Endothelial cell (in vitro differentiated cells): ENCODE results near the gene OOSP2. TPM values are rescaled to one million over a fixed set of nuclear protein-coding genes. Genes with fewer than 3 reads are reported as not detected.
"Not testable (repeated sequence)": the region's sequence is repeated elsewhere in the genome, so short reads cannot be mapped to it uniquely, and the experiment has no call there.

Experiments
- DNase-seq: peaks from one replicate; pipeline ENCODE4 v3.0.0; 2021; ENCODE audit warnings: low spot score
- H3K27ac Mint-ChIP-seq: one replicate; pipeline ENCODE4 v1.8.0; 2021; ENCODE audit warnings: mixed read lengths, inconsistent platforms; ENCODE audit not compliant: unreplicated experiment
- H3K27me3 Mint-ChIP-seq: one replicate; pipeline ENCODE4 v1.8.0; 2021; ENCODE audit warnings: mild to moderate bottlenecking, moderate library complexity, mixed read lengths, inconsistent platforms; ENCODE audit not compliant: unreplicated experiment
- H3K36me3 Mint-ChIP-seq: one replicate; pipeline ENCODE4 v1.8.0; 2021; ENCODE audit warnings: mild to moderate bottlenecking, low read depth, mixed read lengths, inconsistent platforms; ENCODE audit not compliant: unreplicated experiment
- H3K4me1 Mint-ChIP-seq: one replicate; pipeline ENCODE4 v1.8.0; 2021; ENCODE audit warnings: mild to moderate bottlenecking, mixed read lengths, inconsistent platforms; ENCODE audit not compliant: unreplicated experiment
- H3K4me3 Mint-ChIP-seq: one replicate; pipeline ENCODE4 v1.8.0; 2021; ENCODE audit warnings: mild to moderate bottlenecking, mixed read lengths, inconsistent platforms; ENCODE audit not compliant: unreplicated experiment
- H3K9me3 Mint-ChIP-seq: one replicate; pipeline ENCODE4 v1.8.0; 2021; ENCODE audit warnings: mixed read lengths, inconsistent platforms; ENCODE audit not compliant: unreplicated experiment
- total RNA-seq: library from RNA; stranded (reverse); fragmentation: NEBNext Ultra II Directional; extraction: Animal tissue kit (Norgen Biotek cat#: 25700); gene quantifications from one replicate; pipeline ENCODE4 v1.2.1, GENCODE V29; 2021; ENCODE audit not compliant: unreplicated experiment
- TF ChIP-seq, protein P1 (sequence below): fragments of 200-600 bp; sonication (generic); IDR thresholded peaks from one replicate; pipeline ENCODE4 v1.5.0; 2021; ENCODE audit warnings: antibody characterized with exemption; ENCODE audit not compliant: unreplicated experiment

Gene OOSP2
- total RNA-seq, 1 donor from 2014 or later, result not detected

DNA sequence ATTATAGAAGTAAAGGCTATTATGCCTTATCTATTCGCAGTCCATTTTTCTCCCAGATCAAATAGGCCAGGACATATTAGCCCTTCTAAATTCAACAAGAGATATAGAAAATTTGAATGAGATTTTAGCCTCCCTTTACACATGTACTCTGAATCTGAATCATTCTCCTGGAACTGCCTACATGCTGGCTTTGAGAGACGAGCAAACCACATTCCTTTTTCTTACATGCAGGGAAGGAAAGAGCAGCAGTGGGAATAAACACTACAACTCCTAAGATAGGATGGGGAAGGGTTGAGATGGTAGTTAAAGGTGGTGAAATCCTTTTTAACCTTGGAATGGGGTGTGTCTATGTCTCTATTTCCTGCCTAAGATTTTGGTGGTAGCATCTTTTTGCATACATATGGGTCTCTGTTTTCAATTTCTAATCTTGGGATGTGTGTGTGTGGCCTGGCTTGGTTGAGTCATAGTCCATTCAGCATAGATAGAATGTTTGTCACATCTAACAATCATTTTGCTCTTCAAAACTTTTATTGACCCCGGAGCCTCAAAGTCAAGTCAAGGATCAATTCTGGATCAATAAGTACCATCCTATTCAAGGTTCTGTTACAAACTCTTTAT, 11.1 kb upstream of the OOSP2 start:
- TF ChIP-seq, protein P1, sequence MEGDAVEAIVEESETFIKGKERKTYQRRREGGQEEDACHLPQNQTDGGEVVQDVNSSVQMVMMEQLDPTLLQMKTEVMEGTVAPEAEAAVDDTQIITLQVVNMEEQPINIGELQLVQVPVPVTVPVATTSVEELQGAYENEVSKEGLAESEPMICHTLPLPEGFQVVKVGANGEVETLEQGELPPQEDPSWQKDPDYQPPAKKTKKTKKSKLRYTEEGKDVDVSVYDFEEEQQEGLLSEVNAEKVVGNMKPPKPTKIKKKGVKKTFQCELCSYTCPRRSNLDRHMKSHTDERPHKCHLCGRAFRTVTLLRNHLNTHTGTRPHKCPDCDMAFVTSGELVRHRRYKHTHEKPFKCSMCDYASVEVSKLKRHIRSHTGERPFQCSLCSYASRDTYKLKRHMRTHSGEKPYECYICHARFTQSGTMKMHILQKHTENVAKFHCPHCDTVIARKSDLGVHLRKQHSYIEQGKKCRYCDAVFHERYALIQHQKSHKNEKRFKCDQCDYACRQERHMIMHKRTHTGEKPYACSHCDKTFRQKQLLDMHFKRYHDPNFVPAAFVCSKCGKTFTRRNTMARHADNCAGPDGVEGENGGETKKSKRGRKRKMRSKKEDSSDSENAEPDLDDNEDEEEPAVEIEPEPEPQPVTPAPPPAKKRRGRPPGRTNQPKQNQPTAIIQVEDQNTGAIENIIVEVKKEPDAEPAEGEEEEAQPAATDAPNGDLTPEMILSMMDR, result no peak
- Mint-ChIP-seq H3K27me3 (no peaks in the 10 kb centered on the region), H3K27ac (no peak overlapping the region), H3K4me3 (no peak overlapping the region), H3K36me3 (no peaks in the 10 kb centered on the region), H3K9me3 (no peaks in the 10 kb centered on the region), H3K4me1 (no peaks in the 10 kb centered on the region)
- DNase-seq, result no peak

DNA sequence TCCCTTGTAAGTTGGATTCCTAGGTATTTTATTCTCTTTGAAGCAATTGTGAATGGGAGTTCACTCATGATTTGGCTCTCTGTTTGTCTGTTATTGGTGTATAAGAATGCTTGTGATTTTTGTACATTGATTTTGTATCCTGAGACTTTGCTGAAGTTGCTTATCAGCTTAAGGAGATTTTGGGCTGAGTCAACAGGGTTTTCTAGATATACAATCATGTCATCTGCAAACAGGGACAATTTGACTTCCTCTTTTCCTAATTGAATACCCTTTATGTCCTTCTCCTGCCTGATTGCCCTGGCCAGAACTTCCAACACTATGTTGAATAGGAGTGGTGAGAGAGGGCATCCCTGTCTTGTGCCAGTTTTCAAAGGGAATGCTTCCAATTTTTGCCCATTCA, 10.2 kb downstream of the OOSP2 start:
- H3K4me1 Mint-ChIP-seq, H3K27me3 Mint-ChIP-seq, H3K27ac Mint-ChIP-seq, H3K4me3 Mint-ChIP-seq, H3K9me3 Mint-ChIP-seq, DNase-seq, H3K36me3 Mint-ChIP-seq: not testable (repeated sequence)

DNA sequence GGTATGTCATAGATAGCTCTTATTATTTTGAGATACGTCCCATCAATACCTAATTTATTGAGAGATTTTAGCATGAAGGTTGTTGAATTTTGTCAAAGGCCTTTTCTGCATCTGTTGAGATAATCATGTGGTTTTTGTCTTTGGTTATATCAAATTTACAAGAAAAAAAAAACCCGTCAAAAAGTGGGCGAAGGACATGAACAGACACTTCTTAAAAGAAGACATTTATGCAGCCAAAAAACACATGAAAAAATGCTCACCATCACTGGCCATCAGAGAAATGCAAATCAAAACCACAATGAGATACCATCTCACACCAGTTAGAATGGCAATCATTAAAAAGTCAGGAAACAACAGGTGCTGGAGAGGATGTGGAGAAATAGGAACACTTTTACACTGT, 10.6 kb downstream of the OOSP2 start:
- H3K27me3 Mint-ChIP-seq, H3K4me1 Mint-ChIP-seq, H3K4me3 Mint-ChIP-seq, H3K9me3 Mint-ChIP-seq, H3K36me3 Mint-ChIP-seq, H3K27ac Mint-ChIP-seq, DNase-seq: not testable (repeated sequence)

DNA sequence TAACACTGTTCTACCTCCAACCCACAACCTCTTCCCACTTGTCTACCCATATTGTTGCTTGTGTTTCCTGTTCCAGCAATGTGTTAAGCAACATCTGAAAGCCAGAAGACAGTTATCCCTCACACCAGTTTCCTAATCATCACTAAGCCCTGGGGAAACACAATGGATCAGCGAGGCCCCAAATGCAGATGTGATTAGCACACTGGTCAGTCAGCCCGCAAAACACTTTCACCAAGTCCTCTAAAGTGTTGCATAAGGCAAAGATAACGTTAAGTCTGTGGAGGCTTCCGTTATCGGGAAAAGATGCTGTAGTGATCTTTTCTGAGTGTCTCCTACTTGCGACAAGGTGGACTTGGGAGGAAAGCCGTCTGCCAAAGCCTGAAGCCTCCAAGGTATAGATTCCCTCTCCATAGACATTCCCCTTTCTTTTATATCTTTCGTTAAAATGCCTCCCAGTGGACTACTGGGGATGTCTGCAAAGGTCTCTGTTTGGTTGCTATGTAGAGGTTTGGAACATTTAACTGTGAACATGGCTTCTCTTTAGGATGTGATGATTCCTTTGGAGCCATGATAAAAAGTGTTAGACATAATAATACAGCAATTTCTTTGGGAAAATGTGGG, 16.2 kb downstream of the OOSP2 start, which contains the start of gene MS4A3:
Gene MS4A3, plus strand, starts transcription at position 317 of the 621 bp plus-strand sequence. CDS start 4,496 bp downstream, outside the sequence.
- peaks cover 19% of the 10 kb centered on the region for H3K4me1 Mint-ChIP-seq
- no peaks in the 10 kb centered on the region for H3K27me3 Mint-ChIP-seq
- TF ChIP-seq, protein P1, result no peak
- DNase-seq, result no peak
- no peak within 1 kb of the TSS for H3K4me3 Mint-ChIP-seq
- H3K36me3 Mint-ChIP-seq, result no peaks in the 10 kb centered on the region
- H3K27ac Mint-ChIP-seq, result peak within 1 kb of the TSS; percentile 61
- H3K9me3 Mint-ChIP-seq, result no peaks in the 10 kb centered on the region

DNA sequence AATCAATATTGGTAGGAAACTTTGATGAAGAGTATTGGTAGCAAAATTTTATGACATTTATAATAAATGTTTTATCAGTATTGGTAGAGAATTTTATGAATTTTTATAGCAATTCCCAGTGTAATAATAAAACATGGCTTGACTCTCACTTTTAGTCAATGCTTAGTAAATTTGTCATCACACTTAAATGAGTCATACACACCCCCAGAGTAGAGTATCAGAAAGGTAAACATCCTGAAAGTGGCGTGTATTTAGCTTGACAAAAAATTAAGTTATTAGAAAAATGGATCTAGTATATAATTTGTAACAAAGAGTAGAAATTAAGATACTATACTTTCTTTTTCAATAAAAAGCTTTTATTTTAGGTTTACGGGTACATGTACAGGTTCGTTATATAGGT, 18.8 kb downstream of the OOSP2 start:
- DNase-seq, result no peak
- H3K9me3 Mint-ChIP-seq, result no peaks in the 10 kb centered on the region
- H3K4me3 Mint-ChIP-seq, result no peak overlapping the region
- H3K36me3 Mint-ChIP-seq, result no peaks in the 10 kb centered on the region
- no peaks in the 10 kb centered on the region for H3K27me3 Mint-ChIP-seq
- TF ChIP-seq, protein P1, result no peak
- H3K27ac Mint-ChIP-seq, result no peak overlapping the region
- peaks cover 19% of the 10 kb centered on the region for H3K4me1 Mint-ChIP-seq

DNA sequence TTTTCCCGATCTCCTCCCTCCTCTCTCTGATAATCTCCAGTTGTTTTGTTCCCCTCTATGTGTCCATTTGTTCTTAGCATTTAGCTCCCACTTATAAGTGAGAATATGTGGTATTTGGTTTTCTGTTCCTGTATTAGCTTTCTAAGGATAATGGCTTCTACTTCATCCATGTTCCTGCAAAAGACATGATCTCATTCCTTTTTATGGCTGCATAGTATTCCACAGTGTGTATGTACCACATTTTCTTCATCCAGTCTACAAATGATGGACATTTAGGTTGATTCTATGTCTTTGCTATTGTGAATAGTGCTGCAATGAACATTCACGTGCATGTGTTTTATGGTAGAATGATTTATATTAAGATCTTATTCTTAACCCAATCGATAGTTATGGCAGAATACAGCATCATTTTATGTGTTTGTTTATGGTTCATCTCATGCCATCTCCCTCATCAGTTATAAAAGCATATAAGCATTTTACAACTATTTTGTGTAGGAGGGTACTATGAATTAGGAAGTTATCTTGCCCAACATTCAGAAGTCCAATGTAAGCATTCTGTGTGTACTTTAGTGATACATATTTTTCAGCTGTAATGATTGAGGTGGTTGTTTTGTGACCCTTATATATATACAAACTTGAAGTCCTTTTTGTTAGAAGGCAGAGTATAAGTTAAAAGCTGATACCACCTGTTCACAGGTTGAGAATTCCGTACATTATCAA, 19.5 kb downstream of the OOSP2 start:
- Mint-ChIP-seq H3K36me3 (no peaks in the 10 kb centered on the region), H3K4me1 (peaks cover 19% of the 10 kb centered on the region), H3K9me3 (no peaks in the 10 kb centered on the region), H3K27ac (no peak overlapping the region), H3K4me3 (no peak overlapping the region), H3K27me3 (no peaks in the 10 kb centered on the region)
- DNase-seq, result no peak
- TF ChIP-seq, protein P1, result no peak
